ENCODE results near the gene RAB5IF.
A peak's percentile ranks its signal among the peaks of the same experiment; 100 is the strongest.
"Not testable (repeated sequence)": the region's sequence is repeated elsewhere in the genome, so short reads cannot be mapped to it uniquely, and the experiment has no call there.

RAB5IF gene

GRCh38 chr20:36587388-36588070 is 18.1 kb upstream of the RAB5IF start:
- no peak for DNase-seq (ENCODE audit: low read depth)

- no peak for DNase-seq (ENCODE audit: low read depth)
Observed at GRCh38 chr20:36591281-36591680, 14.3 kb upstream of the RAB5IF start.

GRCh38 chr20:36591854-36592641 is 13.5 kb upstream of the RAB5IF start:
- DNase-seq (ENCODE audit: low read depth) = peak; percentile 31

GRCh38 chr20:36593347-36593929 is 12.1 kb upstream of the RAB5IF start:
- DNase-seq (ENCODE audit: low read depth) = no peak

- DNase-seq (ENCODE audit: low read depth) = no peak
Observed at GRCh38 chr20:36599912-36600345, 5.7 kb upstream of the RAB5IF start.

GRCh38 chr20:36601540-36601939 is 4.0 kb upstream of the RAB5IF start:
- DNase-seq (ENCODE audit: low read depth) = no peak

GRCh38 chr20:36604952-36605398 is 604 bp upstream of the RAB5IF start:
- DNase-seq (ENCODE audit: low read depth) = peak; percentile 40

- DNase-seq (ENCODE audit: low read depth) = no peak
Observed at GRCh38 chr20:36606158-36607066, 833 bp downstream of the RAB5IF start.

GRCh38 chr20:36607586-36608387 is 2.2 kb downstream of the RAB5IF start:
- no peak for DNase-seq (ENCODE audit: low read depth)

GRCh38 chr20:36608388-36608728 is 2.8 kb downstream of the RAB5IF start:
- not testable (repeated sequence) for DNase-seq (ENCODE audit: low read depth)

- no peak for DNase-seq (ENCODE audit: low read depth)
Observed at GRCh38 chr20:36611625-36612024, 6.0 kb downstream of the RAB5IF start.

GRCh38 chr20:36613974-36614373 is 8.4 kb downstream of the RAB5IF start:
- DNase-seq (ENCODE audit: low read depth) = no peak

- no peak for DNase-seq (ENCODE audit: low read depth)
Observed at GRCh38 chr20:36614781-36615557, 9.4 kb downstream of the RAB5IF start.

GRCh38 chr20:36620917-36621316 is 15.3 kb downstream of the RAB5IF start:
- no peak for DNase-seq (ENCODE audit: low read depth)

GRCh38 chr20:36623444-36623843 is 17.9 kb downstream of the RAB5IF start:
- DNase-seq (ENCODE audit: low read depth) = no peak

GRCh38 chr20:36624068-36624943 is 18.7 kb downstream of the RAB5IF start:
- no peak for DNase-seq (ENCODE audit: low read depth)

GRCh38 chr20:36624944-36625324 is 19.4 kb downstream of the RAB5IF start:
- DNase-seq (ENCODE audit: low read depth) = no peak

GRCh38 chr20:36628076-36628475 is 22.5 kb downstream of the RAB5IF start:
- no peak for DNase-seq (ENCODE audit: low read depth)
